ENCODE measurements around the gene GRM8.
A peak's percentile ranks its signal among the peaks of the same experiment; 100 is the strongest.

GRM8 gene

GRCh38 chr7:127162366-127162765 lies 90.4 kb downstream of the GRM8 start:
- Histone ChIP-seq H3K4me1 (ENCODE audit: low read length) (no peaks in the 10 kb centered on the region), H3K9me3 (replicated peaks; ENCODE audit: insufficient read depth, low read length) (no peaks in the 10 kb centered on the region), H3F3A (ENCODE audit: insufficient read depth, low read length) (no peaks in the 10 kb centered on the region), H3K9ac (ENCODE audit: low read length) (no peak overlapping the region), H3K27ac (ENCODE audit: low read length) (no peak overlapping the region), H2AFZ (ENCODE audit: low read length) (no peak overlapping the region), H3K9me2 (replicated peaks; ENCODE audit: insufficient read depth, low read length) (no peaks in the 10 kb centered on the region), H3K79me2 (ENCODE audit: low read length) (no peaks in the 10 kb centered on the region), H3K27me3 (replicated peaks; ENCODE audit: insufficient read depth, low read length) (no peaks in the 10 kb centered on the region), H3K4me2 (ENCODE audit: low read depth, low read length) (no peak overlapping the region), H3K4me3 (ENCODE audit: low read length) (no peak overlapping the region), H4K20me1 (ENCODE audit: insufficient read depth, low read length) (no peaks in the 10 kb centered on the region), H3K36me3 (replicated peaks; ENCODE audit: insufficient read depth, low read length) (no peaks in the 10 kb centered on the region)
- DNase-seq = no peak
- TF ChIP-seq CTCF (IDR thresholded peaks at IDR 0.05; ENCODE audit: low read length) = no peak
- no peak for TF ChIP-seq EZH2 (optimal IDR thresholded peaks at IDR 0.05; ENCODE audit: low read depth, low read length)
- no peak for TF ChIP-seq EZH2phosphoT487 (IDR thresholded peaks at IDR 0.05; ENCODE audit: low read length)

- peak; percentile 23 for DNase-seq
- Histone ChIP-seq H3K79me2 (ENCODE audit: low read length) (no peaks in the 10 kb centered on the region), H3K27me3 (replicated peaks; ENCODE audit: insufficient read depth, low read length) (no peaks in the 10 kb centered on the region), H3K27ac (ENCODE audit: low read length) (no peak overlapping the region), H3K4me2 (ENCODE audit: low read depth, low read length) (no peak overlapping the region), H3F3A (ENCODE audit: insufficient read depth, low read length) (no peaks in the 10 kb centered on the region), H3K9me2 (replicated peaks; ENCODE audit: insufficient read depth, low read length) (no peaks in the 10 kb centered on the region), H3K36me3 (replicated peaks; ENCODE audit: insufficient read depth, low read length) (no peaks in the 10 kb centered on the region), H3K9ac (ENCODE audit: low read length) (no peak overlapping the region), H3K4me3 (ENCODE audit: low read length) (no peak overlapping the region), H2AFZ (ENCODE audit: low read length) (no peak overlapping the region), H3K4me1 (ENCODE audit: low read length) (no peaks in the 10 kb centered on the region), H3K9me3 (replicated peaks; ENCODE audit: insufficient read depth, low read length) (no peaks in the 10 kb centered on the region), H4K20me1 (ENCODE audit: insufficient read depth, low read length) (no peaks in the 10 kb centered on the region)
- TF ChIP-seq EZH2phosphoT487 (IDR thresholded peaks at IDR 0.05; ENCODE audit: low read length) = no peak
- TF ChIP-seq CTCF (IDR thresholded peaks at IDR 0.05; ENCODE audit: low read length) = peak; percentile 58
- no peak for TF ChIP-seq EZH2 (optimal IDR thresholded peaks at IDR 0.05; ENCODE audit: low read depth, low read length)
These were observed 94.1 kb downstream of the GRM8 start for GRCh38 chr7:127158659-127159058.

GRCh38 chr7:127154958-127155357 lies 97.8 kb downstream of the GRM8 start:
- Histone ChIP-seq H3K4me3 (ENCODE audit: low read length) (no peak overlapping the region), H3K27ac (ENCODE audit: low read length) (no peak overlapping the region), H3K9ac (ENCODE audit: low read length) (no peak overlapping the region), H3K36me3 (replicated peaks; ENCODE audit: insufficient read depth, low read length) (no peaks in the 10 kb centered on the region), H3K9me2 (replicated peaks; ENCODE audit: insufficient read depth, low read length) (no peaks in the 10 kb centered on the region), H3F3A (ENCODE audit: insufficient read depth, low read length) (no peaks in the 10 kb centered on the region), H3K4me1 (ENCODE audit: low read length) (no peaks in the 10 kb centered on the region), H3K4me2 (ENCODE audit: low read depth, low read length) (no peak overlapping the region), H2AFZ (ENCODE audit: low read length) (no peak overlapping the region), H3K9me3 (replicated peaks; ENCODE audit: insufficient read depth, low read length) (no peaks in the 10 kb centered on the region), H3K27me3 (replicated peaks; ENCODE audit: insufficient read depth, low read length) (no peaks in the 10 kb centered on the region), H3K79me2 (ENCODE audit: low read length) (no peaks in the 10 kb centered on the region), H4K20me1 (ENCODE audit: insufficient read depth, low read length) (no peaks in the 10 kb centered on the region)
- no peak for DNase-seq
- TF ChIP-seq CTCF (IDR thresholded peaks at IDR 0.05; ENCODE audit: low read length) (no peak), EZH2 (optimal IDR thresholded peaks at IDR 0.05; ENCODE audit: low read depth, low read length) (no peak), EZH2phosphoT487 (IDR thresholded peaks at IDR 0.05; ENCODE audit: low read length) (no peak)
